NCI-H128 (cell line): ENCODE data around the gene SDK1.

Experiments used
- DNase-seq: peaks from one replicate; lab custom pipeline; 2025; ENCODE audit not compliant: unreplicated experiment; lab: John Stamatoyannopoulos, UW

Gene SDK1

DNA sequence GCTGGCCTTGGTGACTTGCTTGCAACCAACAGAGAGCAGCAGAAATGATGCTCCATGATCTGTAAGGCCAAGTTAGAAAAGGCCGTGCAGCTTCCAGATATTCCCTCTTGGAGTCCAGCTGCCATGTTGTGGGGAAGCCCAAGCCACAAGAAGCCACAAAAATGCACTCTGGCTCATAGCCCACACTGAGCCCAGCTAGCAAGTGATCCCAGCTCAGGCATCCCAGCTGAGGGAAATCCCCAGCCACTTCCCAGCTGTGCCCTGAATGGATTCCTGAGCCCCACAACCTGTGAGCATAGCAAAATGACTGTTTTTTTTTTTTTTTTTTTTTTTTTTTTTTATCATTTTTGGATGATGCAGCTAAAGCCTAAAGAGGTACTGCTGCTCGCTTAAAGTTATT is 11.1 kb upstream of the SDK1 start:
- DNase-seq = no peak

DNA sequence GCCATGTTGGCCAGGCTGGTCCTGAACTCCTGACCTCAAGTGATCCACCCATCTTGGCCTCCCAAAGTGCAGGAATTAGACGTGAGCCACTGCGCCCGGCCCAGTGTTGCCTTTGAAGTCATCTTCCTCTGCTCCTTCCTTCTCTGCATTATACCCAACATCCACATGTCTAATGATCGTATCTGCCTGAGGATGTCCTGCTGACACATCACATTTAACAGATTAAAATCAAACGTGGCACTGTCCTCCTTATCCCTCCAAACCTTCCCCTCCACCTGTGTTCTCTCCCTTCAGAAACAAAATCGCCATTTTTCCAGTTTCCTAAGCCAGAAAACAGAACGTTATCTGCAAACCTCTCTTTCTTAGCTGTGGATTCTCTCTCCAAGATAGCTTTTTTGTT is 8.4 kb upstream of the SDK1 start:
- DNase-seq = no peak

DNA sequence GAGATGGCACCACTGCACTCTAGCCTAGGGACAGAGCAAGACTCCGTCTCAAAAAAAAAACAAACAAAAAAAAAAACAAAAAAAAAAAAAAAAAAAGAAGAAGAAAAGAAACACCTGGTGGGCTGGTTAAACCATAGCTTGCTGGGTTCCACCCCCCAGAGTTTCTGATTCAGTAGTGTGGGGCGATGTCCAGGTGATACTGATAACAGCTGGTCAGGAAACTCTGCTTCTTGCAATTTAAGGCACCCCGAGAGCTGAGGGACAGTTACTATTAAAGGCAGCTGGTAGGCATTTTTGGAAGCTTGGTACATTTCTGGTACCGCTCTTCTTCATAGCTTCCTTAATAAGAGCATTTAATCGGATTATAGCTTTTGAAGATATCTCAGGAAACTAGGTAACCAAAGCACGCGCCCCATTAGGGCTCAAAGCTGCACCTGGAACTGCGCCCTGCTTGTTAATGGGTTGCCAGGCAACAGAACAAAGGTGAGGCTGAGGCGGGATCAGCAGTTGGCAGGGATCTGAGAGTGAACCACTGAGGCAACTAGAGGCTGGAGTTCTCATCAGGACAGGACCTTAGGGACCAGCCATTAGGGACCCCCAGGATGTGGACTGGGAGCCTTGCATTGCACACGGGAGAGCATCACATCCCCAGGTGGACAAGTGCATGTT is 6.5 kb upstream of the SDK1 start:
- peak; percentile 68 for DNase-seq

DNA sequence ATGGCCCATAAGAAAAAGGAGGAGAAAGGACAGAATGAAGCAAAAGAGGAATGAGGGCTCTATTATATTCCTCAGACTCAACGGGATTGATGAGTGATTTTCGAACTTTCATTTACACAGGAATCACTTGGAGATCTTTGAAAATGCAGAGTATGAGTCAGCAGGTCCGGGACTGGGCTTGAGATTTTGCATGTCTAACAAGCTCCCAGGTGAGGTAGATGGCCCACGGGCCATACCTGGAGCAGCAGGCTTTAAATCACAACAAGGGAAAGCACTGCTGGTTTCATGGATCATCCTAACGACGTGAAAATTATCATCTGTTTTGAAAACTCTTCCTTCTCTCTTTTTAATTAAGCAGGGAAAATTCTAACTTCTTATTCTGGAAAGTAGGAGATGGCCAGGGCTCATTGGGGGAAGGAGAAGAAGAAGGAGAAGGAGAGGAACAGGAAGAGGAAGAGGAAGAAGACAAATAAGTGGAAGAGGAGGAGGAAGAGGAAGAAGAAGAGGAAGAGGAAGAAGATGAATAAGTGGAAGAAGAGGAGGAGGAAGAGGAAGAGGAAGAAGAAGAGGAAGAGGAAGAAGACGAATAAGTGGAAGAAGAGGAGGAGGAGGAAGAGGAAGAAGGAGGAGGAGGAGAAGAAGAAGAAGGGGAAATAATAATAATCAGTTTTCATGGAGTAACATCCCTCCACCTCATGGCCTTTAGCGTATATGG is 3.8 kb upstream of the SDK1 start:
- DNase-seq = no peak

DNA sequence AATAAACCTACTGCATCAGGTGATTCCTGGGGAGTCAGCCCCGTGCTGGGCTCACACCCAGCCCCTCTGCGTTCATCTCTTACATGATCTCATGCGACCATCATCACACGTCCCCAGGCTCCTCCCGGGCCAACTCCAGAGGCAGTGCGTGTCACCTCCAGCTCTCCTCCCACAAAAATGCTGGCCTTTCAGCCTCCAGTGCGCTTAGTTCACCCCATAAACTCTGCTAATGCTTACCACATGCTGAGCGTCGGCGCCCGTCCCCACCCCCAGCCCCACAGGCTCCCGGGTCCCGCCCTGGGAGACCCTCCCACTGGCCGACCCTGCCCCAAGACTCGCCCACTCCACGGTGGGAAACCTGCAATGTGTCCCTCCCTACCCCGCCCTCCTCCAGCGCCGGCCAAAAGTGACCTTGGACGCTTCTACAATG is 816 bp upstream of the SDK1 start:
- DNase-seq = no peak

DNA sequence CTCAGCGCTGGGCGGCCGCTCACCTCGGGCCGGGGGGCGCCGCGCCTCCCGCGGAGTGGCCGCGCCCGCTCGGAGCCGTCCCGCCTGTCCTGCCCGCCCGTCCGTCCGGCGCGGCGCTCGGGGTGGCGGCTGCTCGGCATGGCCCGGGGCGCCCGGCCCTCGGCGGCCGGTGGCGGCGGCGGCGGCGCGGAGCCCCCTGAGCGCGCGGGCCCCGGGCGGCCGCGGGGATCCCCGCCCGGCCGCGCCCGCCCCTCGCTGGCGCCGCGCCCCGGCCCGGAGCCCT is 338 bp downstream of the SDK1 start:
- no peak for DNase-seq

DNA sequence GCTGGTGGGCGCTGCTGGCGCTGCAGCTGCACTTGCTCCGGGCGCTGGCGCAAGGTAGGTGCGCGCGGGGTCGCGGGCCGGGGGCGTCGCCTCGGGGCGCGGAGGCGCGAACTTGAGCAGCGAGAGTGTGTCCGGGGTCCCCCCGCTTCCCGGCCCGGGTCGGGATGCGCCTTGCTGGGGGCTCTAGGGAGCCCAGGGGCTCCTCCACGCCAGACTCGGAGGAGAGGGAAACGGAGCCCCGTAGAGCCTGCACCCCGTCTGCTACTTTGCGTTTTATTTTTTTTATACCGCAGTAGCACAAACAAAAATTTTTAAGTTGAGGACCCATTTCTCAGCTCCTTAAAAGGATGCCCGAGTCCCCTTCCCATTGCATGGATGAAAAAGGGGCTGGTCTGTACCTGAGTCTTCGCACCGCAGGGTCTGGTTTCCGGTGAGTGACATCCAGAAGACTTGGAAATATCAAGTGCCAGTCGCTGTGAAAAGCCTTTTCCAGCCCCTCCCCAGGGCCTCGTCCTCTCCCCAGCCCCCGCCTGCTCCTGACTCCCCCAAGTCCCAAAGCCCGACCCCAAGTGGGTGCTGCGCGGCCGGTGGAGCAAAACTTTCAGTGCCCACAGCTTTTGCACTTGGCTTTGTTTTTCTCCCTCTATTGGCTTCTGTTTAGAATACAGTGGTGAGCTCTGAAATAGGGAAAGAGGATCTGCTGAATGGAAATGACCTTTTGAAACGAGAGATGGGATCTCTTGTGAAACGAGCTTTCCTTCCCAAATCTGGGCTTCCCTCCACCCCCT is 973 bp downstream of the SDK1 start:
- peak; percentile 49 for DNase-seq

DNA sequence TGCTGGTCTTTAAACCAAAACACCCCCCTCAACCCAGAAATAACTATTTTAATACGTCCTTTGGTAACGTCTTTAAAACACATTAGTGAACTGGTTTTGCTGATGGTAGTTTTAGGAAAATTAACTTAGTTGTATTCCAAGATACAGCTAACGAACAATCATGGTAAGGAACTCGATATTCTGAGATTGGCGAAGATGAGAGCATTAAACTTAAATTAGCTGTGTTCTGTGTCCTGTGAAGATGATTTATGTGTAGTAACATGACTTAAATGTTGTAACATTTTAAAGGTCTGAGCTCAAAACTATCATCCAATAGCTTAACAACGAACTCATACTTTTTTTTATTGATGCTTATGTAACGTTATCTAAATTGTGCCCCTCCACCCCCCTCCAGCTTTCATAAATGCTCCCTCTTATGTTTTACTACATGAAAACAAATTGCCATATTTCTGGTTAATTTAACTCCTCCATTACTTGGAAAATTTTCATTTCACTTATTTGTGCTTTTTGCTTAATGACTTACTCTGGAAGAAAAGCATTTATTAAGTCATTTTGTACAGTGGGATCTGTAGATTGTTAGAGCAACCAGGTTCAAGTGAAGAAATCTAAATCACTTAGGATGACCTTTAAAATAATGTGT is 1.7 kb downstream of the SDK1 start:
- DNase-seq = no peak

DNA sequence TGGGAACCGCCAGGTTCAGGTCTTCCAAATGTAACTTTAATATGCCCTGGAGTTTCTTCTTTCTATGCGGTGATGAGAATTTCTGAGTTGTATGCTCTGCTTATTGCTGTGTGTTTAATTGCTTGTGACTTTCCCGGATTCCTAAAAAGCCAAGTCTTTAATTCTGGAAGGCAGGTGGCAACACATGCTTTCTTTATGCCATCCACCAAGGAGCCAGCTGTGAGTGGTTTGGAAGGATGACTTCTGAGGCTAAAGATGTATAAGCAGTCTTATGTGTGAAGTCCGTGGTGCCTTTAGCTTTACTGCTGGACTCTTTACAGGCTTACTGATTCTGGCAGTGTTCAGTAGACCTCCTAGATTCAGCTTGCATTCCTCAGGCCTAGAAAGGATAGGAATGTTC is 3.1 kb downstream of the SDK1 start:
- DNase-seq = no peak

DNA sequence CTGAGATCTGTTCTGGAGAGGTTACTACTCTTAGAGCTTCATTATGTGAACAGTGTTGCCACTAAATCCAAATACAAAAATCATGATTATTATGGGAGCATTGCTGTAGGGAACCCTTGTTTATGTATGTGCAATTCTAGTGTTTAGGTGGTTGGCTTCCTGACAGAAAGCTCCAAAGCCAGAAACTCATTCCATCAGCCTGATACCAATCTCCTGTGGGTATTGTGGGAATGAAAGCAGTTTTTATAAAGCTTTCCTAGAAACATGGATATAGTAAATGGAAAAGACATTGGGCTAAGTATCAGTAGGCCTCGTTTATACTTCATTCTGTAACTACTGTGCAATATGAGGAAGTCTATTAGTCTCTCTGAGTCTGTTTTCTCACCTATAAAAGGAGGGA is 6.4 kb downstream of the SDK1 start:
- no peak for DNase-seq

DNA sequence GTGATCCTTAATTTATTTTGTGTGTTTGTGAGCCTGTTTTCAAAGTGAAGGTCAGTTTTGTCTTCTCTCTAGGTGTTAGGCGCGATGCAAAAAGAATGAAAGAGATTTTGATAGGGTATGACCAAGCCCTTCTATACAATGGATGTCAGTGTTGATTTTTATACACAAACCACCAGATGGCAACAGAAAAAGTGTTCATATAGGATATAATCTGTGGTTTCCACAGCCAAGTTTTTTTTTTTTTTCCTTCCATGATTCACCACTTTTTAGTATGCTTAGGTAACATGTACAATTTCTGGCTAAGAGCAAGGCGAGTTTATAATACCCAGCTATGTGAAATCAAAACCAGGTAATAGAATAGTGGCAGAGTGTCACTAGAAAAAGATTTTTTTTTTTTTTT is 8.1 kb downstream of the SDK1 start:
- no peak for DNase-seq

DNA sequence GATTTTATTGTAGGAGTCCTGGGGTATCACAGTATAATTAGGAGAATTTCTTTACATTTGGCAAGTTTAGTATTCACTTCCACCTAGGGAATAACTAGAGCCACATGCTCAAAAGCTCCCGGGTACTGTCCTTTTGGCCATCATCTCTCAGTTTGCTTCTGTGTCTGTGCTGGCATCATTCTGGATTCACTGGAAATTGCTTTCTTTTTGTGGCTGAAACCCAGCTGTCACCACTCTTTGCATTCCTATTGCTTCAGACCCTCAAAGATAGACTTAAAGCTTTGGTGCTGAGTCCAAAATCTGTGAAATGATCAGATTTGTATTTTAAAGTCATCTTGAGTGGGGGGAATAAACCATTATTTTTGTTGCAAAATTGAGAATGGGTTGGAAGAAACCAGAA is 8.9 kb downstream of the SDK1 start:
- DNase-seq = no peak

DNA sequence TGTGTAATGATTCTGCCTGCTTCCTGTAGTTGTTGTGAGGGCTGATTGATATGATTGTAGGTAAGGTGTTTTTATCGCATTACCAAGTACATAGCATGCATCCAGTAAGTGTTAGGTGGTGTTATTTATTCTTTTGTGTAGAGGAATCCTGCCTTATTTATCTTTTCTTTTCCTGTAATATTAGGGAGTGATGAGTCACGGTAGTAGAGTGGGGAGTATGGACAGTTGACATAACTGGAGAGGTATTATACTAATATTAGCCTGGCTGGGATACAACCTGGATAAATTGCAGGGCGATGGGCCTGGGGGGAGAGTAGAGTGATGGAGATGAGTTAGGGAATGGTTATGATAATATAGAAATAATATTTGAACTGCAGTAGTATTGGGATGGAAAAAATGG is 9.8 kb downstream of the SDK1 start:
- DNase-seq = no peak

DNA sequence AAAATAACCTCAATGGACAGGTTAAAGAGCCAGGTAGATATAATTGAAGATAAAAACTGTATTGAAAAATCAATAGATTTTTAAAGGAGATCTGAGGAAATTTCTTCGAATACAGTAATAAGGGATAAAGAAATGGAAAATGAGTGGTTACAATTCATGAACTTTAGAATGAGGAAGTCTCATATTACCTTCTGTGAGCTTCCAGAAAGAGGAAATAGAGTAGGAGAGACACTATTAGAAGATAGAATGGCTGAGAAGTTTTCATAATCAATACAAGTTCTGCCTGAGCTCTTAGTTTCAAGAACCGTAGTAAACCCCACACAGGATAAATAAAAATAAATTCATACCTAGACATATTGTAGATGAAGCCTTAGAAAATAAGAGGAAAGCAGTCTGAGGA is 11.5 kb downstream of the SDK1 start:
- no peak for DNase-seq

DNA sequence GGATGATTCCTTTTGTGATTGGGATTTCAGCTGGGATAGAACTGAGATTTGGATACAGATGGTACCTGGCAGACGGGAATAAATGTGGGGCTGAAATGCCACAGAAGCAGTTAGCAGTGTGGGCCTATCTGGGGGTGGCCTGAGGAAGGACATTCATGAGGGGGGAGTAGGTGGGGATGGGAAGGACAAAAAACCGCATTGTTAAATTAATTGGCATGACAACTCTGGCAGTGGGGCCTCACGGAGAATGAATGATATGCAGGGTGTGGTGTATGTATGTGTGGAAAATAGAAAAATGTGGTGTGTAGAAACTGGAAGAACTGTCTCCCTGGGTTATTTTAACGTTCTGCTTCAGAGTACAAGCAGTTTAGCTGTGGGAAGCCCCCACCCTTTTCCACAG is 17.8 kb downstream of the SDK1 start:
- no peak for DNase-seq

DNA sequence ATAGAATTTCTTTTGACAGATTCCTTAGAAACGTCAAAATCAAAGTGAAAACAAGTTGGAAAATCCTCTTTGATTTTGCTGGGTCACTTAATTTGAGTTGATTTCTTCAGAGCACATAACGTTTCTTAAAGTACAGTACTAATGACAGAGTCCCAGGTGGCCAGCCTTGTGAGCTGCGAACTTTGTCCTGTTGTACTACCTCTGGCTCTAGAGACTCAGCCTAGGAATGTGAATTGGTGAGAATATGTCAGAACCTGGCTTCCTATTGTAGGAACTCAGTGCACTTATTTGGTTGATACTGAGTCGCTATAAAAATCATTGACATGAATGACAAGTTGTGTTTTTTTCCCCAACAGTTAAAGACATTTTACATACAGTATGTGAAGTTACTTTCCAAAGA is 20.2 kb downstream of the SDK1 start:
- DNase-seq = no peak

DNA sequence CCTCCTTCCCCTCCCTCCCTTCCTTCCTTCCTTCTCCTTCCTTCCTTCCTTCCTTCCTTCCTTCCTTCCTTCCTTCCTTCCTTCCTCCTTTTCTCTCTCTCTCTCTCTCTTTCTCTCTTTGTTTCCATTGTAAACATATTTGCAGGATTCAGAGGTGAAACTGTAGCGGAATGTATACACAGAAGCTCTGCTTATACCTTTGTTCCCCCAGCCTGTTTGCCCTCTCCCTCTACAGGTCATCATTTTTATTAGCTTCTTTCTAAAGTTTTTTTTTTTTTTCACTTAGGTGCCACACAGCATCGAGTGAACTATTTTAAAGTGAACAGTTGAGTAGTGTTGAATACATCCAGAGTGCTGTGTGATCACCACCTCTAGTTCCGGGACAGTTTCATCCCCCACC is 20.7 kb downstream of the SDK1 start:
- DNase-seq = no peak

DNA sequence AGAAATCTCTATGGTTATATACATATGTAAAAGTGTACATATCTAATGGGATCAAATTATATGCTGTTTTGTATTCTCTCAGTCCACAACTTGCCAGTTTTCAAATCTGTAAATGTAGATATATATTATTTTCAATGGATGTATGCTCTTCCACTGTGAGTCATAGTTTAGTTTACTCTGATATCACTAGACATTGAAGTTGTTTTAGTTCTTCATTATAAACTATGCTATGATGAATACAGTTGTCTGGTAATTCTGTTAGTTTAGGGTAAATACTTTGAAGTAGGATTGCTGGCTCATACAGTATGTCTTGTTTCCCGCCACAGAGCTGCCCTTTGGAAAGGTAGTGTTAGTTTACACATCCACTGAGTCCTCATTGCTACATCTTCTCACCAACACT is 25.2 kb downstream of the SDK1 start:
- no peak for DNase-seq

DNA sequence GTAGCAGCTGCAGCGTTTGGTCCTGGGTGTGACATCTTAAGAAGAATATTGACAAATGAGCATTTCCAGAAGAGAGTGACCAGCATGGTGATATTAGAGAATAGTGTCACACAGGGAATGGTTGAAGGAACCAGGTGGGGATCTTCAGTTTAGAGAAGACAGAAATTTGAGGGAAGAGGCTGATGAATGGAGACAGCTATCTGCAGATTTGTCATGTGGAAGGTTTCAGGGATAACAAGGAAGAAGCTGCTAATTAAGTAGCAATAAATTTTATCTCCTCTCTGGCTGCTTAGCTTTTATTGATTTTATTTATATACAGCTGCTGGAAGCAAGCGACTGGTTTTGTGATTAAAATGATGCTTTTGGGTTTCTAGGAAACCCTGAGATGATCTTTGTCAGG is 26.0 kb downstream of the SDK1 start:
- DNase-seq = no peak

DNA sequence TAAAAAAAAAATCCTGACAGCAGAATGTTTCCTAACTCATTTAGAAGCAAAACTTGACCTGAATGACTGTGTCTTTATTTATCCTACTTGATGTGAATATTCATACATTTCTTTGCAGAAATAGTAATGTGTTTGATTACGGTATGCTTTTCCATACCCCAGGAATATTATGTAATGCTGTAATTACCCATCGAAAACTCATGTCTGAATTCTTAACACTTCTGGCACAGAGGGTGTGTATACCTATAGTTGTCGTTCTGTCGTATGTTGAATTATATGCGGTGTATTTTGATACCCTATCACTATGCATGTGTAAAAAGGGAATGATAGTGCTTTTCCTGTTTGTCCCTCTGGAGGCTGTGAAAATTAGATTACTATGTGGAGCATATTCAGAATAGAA is 26.6 kb downstream of the SDK1 start:
- no peak for DNase-seq

DNA sequence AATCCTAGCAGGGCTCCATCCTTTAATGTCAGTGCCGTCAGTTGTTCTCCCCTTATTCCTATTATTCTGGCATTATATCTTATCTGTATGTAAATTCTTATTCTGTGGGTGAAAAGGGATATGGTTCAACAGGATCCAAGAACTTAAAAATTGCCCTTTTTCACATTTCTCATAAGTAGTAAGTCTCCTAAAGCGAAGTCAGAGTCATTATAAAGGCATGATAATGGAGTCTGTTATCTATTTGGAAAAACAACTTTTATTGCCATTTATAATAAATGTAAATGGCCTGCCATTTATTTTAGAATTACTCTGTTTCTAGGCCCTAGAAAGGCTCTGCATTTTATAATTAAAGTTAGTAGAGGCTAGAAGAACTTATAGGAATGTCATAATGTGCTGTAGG is 31.3 kb downstream of the SDK1 start:
- DNase-seq = no peak

DNA sequence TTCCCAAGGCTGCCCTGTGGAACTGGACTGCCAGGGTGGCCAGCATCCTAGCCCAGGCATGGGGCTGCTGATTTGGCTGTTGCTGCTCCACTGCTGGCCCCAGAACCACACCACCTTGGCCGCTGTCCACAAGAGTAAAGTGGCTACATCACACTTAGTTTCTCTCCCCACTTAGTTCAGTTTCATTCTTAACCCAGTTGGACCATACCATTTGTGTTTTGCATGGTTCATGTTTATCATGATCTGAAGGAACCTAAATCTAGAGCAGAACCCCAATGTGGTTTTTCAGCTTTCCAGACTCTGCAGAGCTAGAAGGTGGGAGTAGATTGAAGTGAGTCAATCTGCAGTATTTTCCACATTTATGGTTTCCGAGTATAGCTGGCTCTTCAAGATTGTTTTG is 32.8 kb downstream of the SDK1 start:
- no peak for DNase-seq
